Astrocyte of the cerebellum (primary cell): ENCODE data around the gene GUF1.

Source experiments
- DNase-seq: peaks from one replicate; pipeline ENCODE4 v3.0.0-alpha.2; 2011; ENCODE audit warnings: low read depth
- H3K4me3 ChIP-seq: 2 replicates; pipeline ENCODE4 v1.5.1; 2011; ENCODE audit warnings: mild to moderate bottlenecking, low read depth, low read length, moderate library complexity
- CTCF ChIP-seq: IDR thresholded peaks from 2 replicates; pipeline ENCODE4 v1.5.1; 2012; ENCODE audit warnings: low read length, low read depth, moderate library complexity, mild to moderate bottlenecking; ENCODE audit errors: missing control alignments
- in situ Hi-C: cut with HindIII; loops from 2 replicates; pipeline ENCODE4 v1.10.0; 2017; ENCODE audit warnings: low sequenced_read_pairs

The GUF1 gene

DNA sequence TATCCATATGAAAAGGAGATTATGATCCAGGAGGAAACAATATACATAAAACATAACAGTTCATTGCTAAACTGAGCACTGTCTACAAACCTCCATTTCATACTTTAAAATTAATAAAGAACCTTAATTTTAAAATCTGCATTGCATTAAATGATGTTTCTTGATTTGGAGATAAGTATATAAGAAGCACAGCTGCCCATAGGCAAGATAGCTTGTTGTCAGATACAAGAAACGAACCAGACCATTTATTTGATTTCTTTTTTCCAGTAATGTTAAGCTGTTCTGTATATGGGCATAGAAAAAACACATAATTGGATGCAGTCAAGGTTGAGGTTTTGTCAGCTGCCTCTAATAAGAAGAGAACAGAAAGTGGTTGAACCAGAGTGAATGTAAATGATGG is 6.4 kb downstream of the GUF1 start:
- H3K4me3 ChIP-seq, result no peak overlapping the region
- TF ChIP-seq CTCF, result no peak
- DNase-seq, result no peak
- in situ Hi-C loops, result no loop called here

- in situ Hi-C loops, result no loop called here
- no peak overlapping the region for H3K4me3 ChIP-seq
- TF ChIP-seq CTCF, result no peak
- no peak for DNase-seq
Measured at GRCh38 chr4:44700427-44700826, 22.2 kb downstream of the GUF1 start.

DNA sequence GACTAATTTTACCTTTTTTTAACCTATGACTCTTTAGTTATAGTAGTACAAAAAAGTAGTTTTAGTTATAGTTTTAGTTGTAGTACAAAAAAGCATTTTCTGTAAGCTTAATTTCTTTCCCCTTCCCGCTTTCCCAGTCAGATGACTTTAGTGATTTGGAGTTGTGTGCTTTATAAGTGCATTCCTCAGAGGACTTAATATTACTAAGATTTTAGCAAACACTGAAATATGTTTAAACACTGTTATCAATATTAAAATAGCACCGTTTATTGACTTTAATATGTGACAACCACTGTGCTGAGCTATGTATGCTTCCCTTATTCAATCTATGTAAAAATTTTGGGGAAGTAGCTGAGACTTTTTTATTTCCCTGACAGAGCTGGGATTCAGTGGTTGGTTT is 22.8 kb downstream of the GUF1 start:
- TF ChIP-seq CTCF, result no peak
- no peak for DNase-seq
- no peak overlapping the region for H3K4me3 ChIP-seq
- in situ Hi-C loops, result no loop called here

GRCh38 chr4:44704673-44705072 is 26.5 kb downstream of the GUF1 start:
- in situ Hi-C loops, result no loop called here
- no peak overlapping the region for H3K4me3 ChIP-seq
- TF ChIP-seq CTCF, result no peak
- DNase-seq, result no peak

DNA sequence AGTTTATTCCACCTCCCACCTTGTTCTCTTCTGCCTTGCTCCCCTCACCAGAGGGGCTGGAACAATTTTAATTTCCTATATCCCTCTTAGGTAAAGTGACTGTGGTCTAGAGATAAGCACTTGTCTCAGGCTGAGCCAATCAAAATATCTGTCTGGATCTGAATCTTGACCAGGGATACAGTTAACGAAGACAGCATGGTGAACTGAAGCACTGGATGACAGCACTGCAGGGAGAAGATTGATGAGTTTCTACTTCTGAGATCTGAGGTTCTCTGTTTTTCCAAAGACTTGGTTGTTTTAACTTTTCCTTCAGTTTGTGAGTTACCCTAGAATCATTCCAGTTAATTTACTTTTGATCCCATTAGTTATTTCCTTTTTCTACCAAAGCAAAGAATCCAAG is 34.9 kb downstream of the GUF1 start:
- no peak for TF ChIP-seq CTCF
- H3K4me3 ChIP-seq, result no peak overlapping the region
- no peak for DNase-seq
- in situ Hi-C loops, result no loop called here

GRCh38 chr4:44716597-44716996 is 38.4 kb downstream of the GUF1 start:
- in situ Hi-C loops, result no loop called here
- no peak for DNase-seq
- H3K4me3 ChIP-seq, result no peak overlapping the region
- TF ChIP-seq CTCF, result no peak

DNA sequence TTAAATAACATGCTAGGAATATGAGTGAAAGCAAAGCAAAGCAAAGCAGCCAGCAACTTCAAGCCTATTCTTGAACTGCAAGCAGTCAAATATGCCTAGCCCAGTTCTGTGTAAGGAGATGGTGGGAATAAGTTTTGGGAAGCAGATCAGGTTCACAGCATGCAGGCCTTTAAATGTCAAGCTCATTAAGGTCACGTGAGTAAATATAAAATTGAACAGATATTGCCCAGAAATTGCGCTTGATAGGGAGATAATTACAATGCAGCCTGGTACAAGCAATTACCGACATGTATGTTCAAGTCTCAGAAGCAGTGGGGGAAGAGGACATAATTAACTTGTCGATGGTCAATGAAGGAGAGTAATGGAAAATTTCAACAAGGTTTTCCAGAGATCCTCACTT is 42.2 kb downstream of the GUF1 start:
- TF ChIP-seq CTCF, result no peak
- H3K4me3 ChIP-seq, result no peak overlapping the region
- no peak for DNase-seq
- in situ Hi-C loops, result no loop called here
